ENCODE data around the gene LDLRAD4.

The LDLRAD4 gene

GRCh38 chr18:13437796-13438506, 219.4 kb downstream of the LDLRAD4 start:
- no peaks in the 10 kb centered on the region for H3K27me3 ChIP-seq (replicated peaks in 2 of 5; ENCODE audit: control insufficient read depth in 4 of 5, insufficient read depth in 5 of 5, low read length in 4 of 5)
- no peaks in the 10 kb centered on the region for H3K36me3 ChIP-seq (ENCODE audit: control insufficient read depth in 4 of 4, insufficient read depth in 4 of 4, low read length in 3 of 4)
- no peaks in the 10 kb centered on the region for H3K9me3 ChIP-seq (ENCODE audit: control extremely low read depth in 1 of 5, control insufficient read depth in 4 of 5, insufficient read depth in 2 of 5, low read depth in 1 of 5, low read length in 4 of 5)
- no peak overlapping the region for H3K4me3 ChIP-seq (ENCODE audit: control insufficient read depth in 1 of 7, extremely low read depth in 1 of 7, insufficient read depth in 4 of 7, low read depth in 2 of 7, low read length in 6 of 7)
- POLR2A ChIA-PET = no interaction called here
- H3K4me1 ChIP-seq (ENCODE audit: control extremely low read depth in 1 of 4, control insufficient read depth in 4 of 4, insufficient read depth in 4 of 4, low read length in 3 of 4) = peaks cover 0 to 37% (median 11%) of the 10 kb centered on the region in 4 experiments
- H3K27ac ChIP-seq (ENCODE audit: insufficient read depth in 1 of 2, low read depth in 1 of 2, low read length in 2 of 2, poor library complexity in 1 of 2, severe bottlenecking in 2 of 2) = no peak overlapping the region
- CTCF ChIA-PET = interaction anchor here (1.1 kb wide), 1 partner anchor 13 kb away, joined by 3 read pairs; no protein-coding TSS in a partner anchor
- DNase-seq = no peak
- 94% methylated on average over 11 of the region's 17 CpGs for WGBS (ENCODE audit: insufficient coverage)

GRCh38 chr18:13438507-13439056, 220.0 kb downstream of the LDLRAD4 start:
- Histone ChIP-seq H3K27me3 (replicated peaks in 2 of 5; ENCODE audit: control insufficient read depth in 4 of 5, insufficient read depth in 5 of 5, low read length in 4 of 5) (no peaks in the 10 kb centered on the region), H3K27ac (ENCODE audit: insufficient read depth in 1 of 2, low read depth in 1 of 2, low read length in 2 of 2, poor library complexity in 1 of 2, severe bottlenecking in 2 of 2) (no peak overlapping the region), H3K36me3 (ENCODE audit: control insufficient read depth in 4 of 4, insufficient read depth in 4 of 4, low read length in 3 of 4) (no peaks in the 10 kb centered on the region), H3K4me3 (ENCODE audit: control insufficient read depth in 1 of 7, extremely low read depth in 1 of 7, insufficient read depth in 4 of 7, low read depth in 2 of 7, low read length in 6 of 7) (no peak overlapping the region), H3K9me3 (ENCODE audit: control extremely low read depth in 1 of 5, control insufficient read depth in 4 of 5, insufficient read depth in 2 of 5, low read depth in 1 of 5, low read length in 4 of 5) (no peaks in the 10 kb centered on the region), H3K4me1 (ENCODE audit: control extremely low read depth in 1 of 4, control insufficient read depth in 4 of 4, insufficient read depth in 4 of 4, low read length in 3 of 4) (peaks cover 0 to 37% (median 11%) of the 10 kb centered on the region in 4 experiments)
- ChIA-PET POLR2A (no interaction called here), CTCF (no interaction called here)
- no peak for DNase-seq
- 79% methylated on average over 3 of the region's 4 CpGs for WGBS (ENCODE audit: insufficient coverage)

GRCh38 chr18:13439461-13439860, 220.9 kb downstream of the LDLRAD4 start:
- no peak for DNase-seq
- ChIA-PET POLR2A (interaction anchor here (0.7 kb wide), 1 partner anchor 14 kb away, joined by 3 read pairs; no protein-coding TSS in a partner anchor), CTCF (no interaction called here)
- Histone ChIP-seq H3K4me1 (ENCODE audit: control extremely low read depth in 1 of 4, control insufficient read depth in 4 of 4, insufficient read depth in 4 of 4, low read length in 3 of 4) (peaks cover 0 to 37% (median 11%) of the 10 kb centered on the region in 4 experiments), H3K9me3 (ENCODE audit: control extremely low read depth in 1 of 5, control insufficient read depth in 4 of 5, insufficient read depth in 2 of 5, low read depth in 1 of 5, low read length in 4 of 5) (no peaks in the 10 kb centered on the region), H3K36me3 (ENCODE audit: control insufficient read depth in 4 of 4, insufficient read depth in 4 of 4, low read length in 3 of 4) (no peaks in the 10 kb centered on the region), H3K27me3 (replicated peaks in 2 of 5; ENCODE audit: control insufficient read depth in 4 of 5, insufficient read depth in 5 of 5, low read length in 4 of 5) (no peaks in the 10 kb centered on the region), H3K4me3 (ENCODE audit: control insufficient read depth in 1 of 7, extremely low read depth in 1 of 7, insufficient read depth in 4 of 7, low read depth in 2 of 7, low read length in 6 of 7) (no peak overlapping the region), H3K27ac (ENCODE audit: insufficient read depth in 1 of 2, low read depth in 1 of 2, low read length in 2 of 2, poor library complexity in 1 of 2, severe bottlenecking in 2 of 2) (no peak overlapping the region)
- WGBS (ENCODE audit: insufficient coverage) = 97% methylated on average over 7 of the region's 7 CpGs

- no peaks in the 10 kb centered on the region for H3K36me3 ChIP-seq (ENCODE audit: control insufficient read depth in 4 of 4, insufficient read depth in 4 of 4, low read length in 3 of 4)
- ChIA-PET POLR2A (interaction anchor here (0.7 kb wide), 1 partner anchor 98 kb away, joined by 3 read pairs; no protein-coding TSS in a partner anchor), CTCF (interaction anchor here (0.7 to 1.3 kb wide), 2 partner anchors 11 to 17 kb away, joined by 3 to 4 read pairs; no protein-coding TSS in a partner anchor)
- 95% methylated on average over 18 of the region's 25 CpGs for WGBS (ENCODE audit: insufficient coverage)
- H3K27ac ChIP-seq (ENCODE audit: insufficient read depth in 1 of 2, low read depth in 1 of 2, low read length in 2 of 2, poor library complexity in 1 of 2, severe bottlenecking in 2 of 2) = no peak overlapping the region
- H3K9me3 ChIP-seq (ENCODE audit: control extremely low read depth in 1 of 5, control insufficient read depth in 4 of 5, insufficient read depth in 2 of 5, low read depth in 1 of 5, low read length in 4 of 5) = no peaks in the 10 kb centered on the region
- peaks cover 0 to 35% (median 11%) of the 10 kb centered on the region in 4 experiments for H3K4me1 ChIP-seq (ENCODE audit: control extremely low read depth in 1 of 4, control insufficient read depth in 4 of 4, insufficient read depth in 4 of 4, low read length in 3 of 4)
- no peak overlapping the region for H3K4me3 ChIP-seq (ENCODE audit: control insufficient read depth in 1 of 7, extremely low read depth in 1 of 7, insufficient read depth in 4 of 7, low read depth in 2 of 7, low read length in 6 of 7)
- no peaks in the 10 kb centered on the region for H3K27me3 ChIP-seq (replicated peaks in 2 of 5; ENCODE audit: control insufficient read depth in 4 of 5, insufficient read depth in 5 of 5, low read length in 4 of 5)
- DNase-seq = no peak
Measured at GRCh38 chr18:13440277-13441248, 222.0 kb downstream of the LDLRAD4 start.

GRCh38 chr18:13441736-13442135, 223.2 kb downstream of the LDLRAD4 start:
- Histone ChIP-seq H3K4me3 (ENCODE audit: control insufficient read depth in 1 of 7, extremely low read depth in 1 of 7, insufficient read depth in 4 of 7, low read depth in 2 of 7, low read length in 6 of 7) (no peak overlapping the region), H3K27ac (ENCODE audit: insufficient read depth in 1 of 2, low read depth in 1 of 2, low read length in 2 of 2, poor library complexity in 1 of 2, severe bottlenecking in 2 of 2) (no peak overlapping the region), H3K4me1 (ENCODE audit: control extremely low read depth in 1 of 4, control insufficient read depth in 4 of 4, insufficient read depth in 4 of 4, low read length in 3 of 4) (peaks cover 0 to 23% (median 10%) of the 10 kb centered on the region in 4 experiments), H3K9me3 (ENCODE audit: control extremely low read depth in 1 of 5, control insufficient read depth in 4 of 5, insufficient read depth in 2 of 5, low read depth in 1 of 5, low read length in 4 of 5) (no peaks in the 10 kb centered on the region), H3K27me3 (replicated peaks in 2 of 5; ENCODE audit: control insufficient read depth in 4 of 5, insufficient read depth in 5 of 5, low read length in 4 of 5) (no peaks in the 10 kb centered on the region), H3K36me3 (ENCODE audit: control insufficient read depth in 4 of 4, insufficient read depth in 4 of 4, low read length in 3 of 4) (no peaks in the 10 kb centered on the region)
- no peak for DNase-seq
- CTCF ChIA-PET = interaction anchor here (0.6 to 1.3 kb wide), 2 partner anchors 10 to 190 kb away, joined by 3 to 4 read pairs; no protein-coding TSS in a partner anchor
- POLR2A ChIA-PET = interaction anchor here (0.6 kb wide), 1 partner anchor 29 kb away, joined by 3 read pairs; no protein-coding TSS in a partner anchor
- 85% methylated on average over 2 of the region's 3 CpGs for WGBS (ENCODE audit: insufficient coverage)

GRCh38 chr18:13442451-13442850, 223.9 kb downstream of the LDLRAD4 start:
- Histone ChIP-seq H3K9me3 (ENCODE audit: control extremely low read depth in 1 of 5, control insufficient read depth in 4 of 5, insufficient read depth in 2 of 5, low read depth in 1 of 5, low read length in 4 of 5) (no peaks in the 10 kb centered on the region), H3K4me1 (ENCODE audit: control extremely low read depth in 1 of 4, control insufficient read depth in 4 of 4, insufficient read depth in 4 of 4, low read length in 3 of 4) (peaks cover 0 to 16% (median 3%) of the 10 kb centered on the region in 4 experiments), H3K4me3 (ENCODE audit: control insufficient read depth in 1 of 7, extremely low read depth in 1 of 7, insufficient read depth in 4 of 7, low read depth in 2 of 7, low read length in 6 of 7) (no peak overlapping the region), H3K27ac (ENCODE audit: insufficient read depth in 1 of 2, low read depth in 1 of 2, low read length in 2 of 2, poor library complexity in 1 of 2, severe bottlenecking in 2 of 2) (no peak overlapping the region), H3K36me3 (ENCODE audit: control insufficient read depth in 4 of 4, insufficient read depth in 4 of 4, low read length in 3 of 4) (no peaks in the 10 kb centered on the region), H3K27me3 (replicated peaks in 2 of 5; ENCODE audit: control insufficient read depth in 4 of 5, insufficient read depth in 5 of 5, low read length in 4 of 5) (no peaks in the 10 kb centered on the region)
- WGBS (ENCODE audit: insufficient coverage) = 99% methylated on average over 16 of the region's 17 CpGs
- no peak for DNase-seq
- POLR2A ChIA-PET = no interaction called here
- CTCF ChIA-PET = interaction anchor here (1.1 to 1.2 kb wide), 2 partner anchors 8 to 10 kb away, joined by 3 to 4 read pairs; no protein-coding TSS in a partner anchor
